IMR-90 (cell line): ENCODE data around the gene ZNF484. TPM values are rescaled to one million over a fixed set of nuclear protein-coding genes. Genes with fewer than 3 reads are reported as not detected.

ENCODE experiments used
- ATAC-seq: fragments of 200-7000 bp; cut with Tn5 transposase; 2 replicates; pipeline ENCODE4 v1.9.1; 2020; ENCODE audit warnings: low read depth, mild to moderate bottlenecking, moderate library complexity
- BruUV-seq: library from RNA; stranded (reverse); fragments of 400-500 nt; replicated peaks from 2 replicates; lab custom pipeline; 2021; lab: Mats Ljungman, UMichigan
- CTCF ChIA-PET: fragments of 300-600 bp; formaldehyde crosslinking; extraction: SDS; loops from one replicate; lab custom pipeline; 2021; ENCODE audit warnings: antibody characterized with exemption; lab: Yijun Ruan, JAX
- POLR2A ChIA-PET: fragments of 300-600 bp; sonication (Branson Sonifier 250); formaldehyde crosslinking; loops from one replicate; lab custom pipeline; 2022; ENCODE audit warnings: antibody characterized with exemption; ENCODE audit not compliant: unreplicated experiment; lab: Charles Lee
- DNase-seq: peaks from one replicate; pipeline ENCODE4 v3.0.0; 2013
- H2AFZ ChIP-seq: replicated peaks from 2 replicates; pipeline ENCODE3; 2013; ENCODE audit warnings: low read length, mild to moderate bottlenecking; ENCODE audit not compliant: poor library complexity
- H2AK5ac ChIP-seq: 2 replicates; pipeline ENCODE4 v1.6.1; 2013; ENCODE audit warnings: low read depth, low read length, inconsistent platforms
- H2AK9ac ChIP-seq: replicated peaks from 2 replicates; pipeline ENCODE3; 2013; ENCODE audit warnings: mild to moderate bottlenecking, low read depth, low read length, moderate library complexity; ENCODE audit not compliant: poor library complexity
- H2BK120ac ChIP-seq: 2 replicates; pipeline ENCODE4 v1.6.1; 2013; ENCODE audit warnings: low read depth, low read length, inconsistent platforms
- H2BK15ac ChIP-seq: 3 replicates; pipeline ENCODE4 v1.6.1; 2013; ENCODE audit warnings: low read depth, low read length, inconsistent platforms
- H2BK20ac ChIP-seq: 2 replicates; pipeline ENCODE4 v1.6.1; 2013; ENCODE audit warnings: low read depth, mild to moderate bottlenecking, inconsistent platforms, low read length, moderate library complexity
- H2BK5ac ChIP-seq: 2 replicates; pipeline ENCODE4 v1.6.1; 2013; ENCODE audit warnings: mild to moderate bottlenecking, low read depth, low read length, inconsistent platforms; ENCODE audit not compliant: poor library complexity, severe bottlenecking
- H3K14ac ChIP-seq: replicated peaks from 2 replicates; pipeline ENCODE4 v1.6.1; 2013; ENCODE audit warnings: low read depth, low read length, inconsistent platforms
- H3K18ac ChIP-seq: 2 replicates; pipeline ENCODE4 v1.6.1; 2013; ENCODE audit warnings: low read depth, low read length, control low read depth
- H3K23ac ChIP-seq: 2 replicates; pipeline ENCODE4 v1.6.1; 2013; ENCODE audit warnings: low read depth, low read length, inconsistent platforms
- H3K27ac ChIP-seq: 2 replicates; pipeline ENCODE4 v1.5.1; 2013; ENCODE audit warnings: mild to moderate bottlenecking, control low read depth, low read length; ENCODE audit not compliant: insufficient read depth
- H3K27me3 ChIP-seq: 2 replicates; pipeline ENCODE4 v1.6.1; 2013; ENCODE audit warnings: low read length; ENCODE audit not compliant: control insufficient read depth, insufficient read depth
- H3K36me3 ChIP-seq: 2 replicates; pipeline ENCODE4 v1.6.1; 2013; ENCODE audit warnings: low read length, mixed read lengths; ENCODE audit not compliant: control insufficient read depth, insufficient read depth
- H3K4ac ChIP-seq: 2 replicates; pipeline ENCODE4 v1.6.1; 2013; ENCODE audit warnings: low read depth, low read length, inconsistent platforms
- H3K4me1 ChIP-seq: 2 replicates; pipeline ENCODE4 v1.6.1; 2013; ENCODE audit warnings: low read length, mixed read lengths; ENCODE audit not compliant: control insufficient read depth, insufficient read depth
- H3K4me2 ChIP-seq: 2 replicates; pipeline ENCODE4 v1.6.1; 2013; ENCODE audit warnings: low read depth, mild to moderate bottlenecking, control low read depth, low read length, moderate library complexity
- H3K4me3 ChIP-seq: 2 replicates; pipeline ENCODE4 v1.5.1; 2013; ENCODE audit warnings: low read depth, mild to moderate bottlenecking, control low read depth, low read length, moderate library complexity; ENCODE audit not compliant: insufficient read depth
- H3K56ac ChIP-seq: 2 replicates; pipeline ENCODE4 v1.6.1; 2013; ENCODE audit warnings: low read length, inconsistent platforms; ENCODE audit not compliant: insufficient read depth; ENCODE audit errors: extremely low read depth
- H3K79me1 ChIP-seq, 2 experiments: 2 replicates each; pipeline ENCODE4 v1.6.1; 2013; ENCODE audit warnings: low read length in 2 of 2, inconsistent platforms in 1 of 2, low read depth in 1 of 2
- H3K9ac ChIP-seq: 2 replicates; pipeline ENCODE4 v1.6.1; 2013; ENCODE audit warnings: low read depth, low read length, control low read depth
- H3K9me1 ChIP-seq: 2 replicates; pipeline ENCODE4 v1.6.1; 2013; ENCODE audit warnings: low read length, inconsistent platforms; ENCODE audit not compliant: insufficient read depth
- H3K9me3 ChIP-seq: 2 replicates; pipeline ENCODE4 v1.6.1; 2013; ENCODE audit warnings: low read length; ENCODE audit not compliant: control insufficient read depth, insufficient read depth
- H4K20me1 ChIP-seq: 2 replicates; pipeline ENCODE4 v1.6.1; 2013; ENCODE audit warnings: low read length, inconsistent platforms; ENCODE audit not compliant: insufficient read depth
- H4K5ac ChIP-seq: 2 replicates; pipeline ENCODE4 v1.6.1; 2013; ENCODE audit warnings: mild to moderate bottlenecking, low read depth, low read length, control low read depth
- H4K8ac ChIP-seq, 2 experiments: 2 replicates each; pipeline ENCODE4 v1.6.1; 2013; ENCODE audit warnings: low read depth in 2 of 2, low read length in 2 of 2, control low read depth in 1 of 2, inconsistent platforms in 1 of 2
- H4K91ac ChIP-seq: 2 replicates; pipeline ENCODE4 v1.6.1; 2013; ENCODE audit warnings: low read depth, low read length, inconsistent platforms; ENCODE audit not compliant: insufficient read depth
- CEBPB ChIP-seq: IDR thresholded peaks from 2 replicates; pipeline ENCODE4 v1.6.1; 2012; ENCODE audit warnings: low read depth, low read length, improper control_type of control experiment
- CHD1 ChIP-seq: IDR thresholded peaks from 2 replicates; pipeline ENCODE4 v1.6.1; 2012; ENCODE audit warnings: low read depth, low read length, improper control_type of control experiment
- CTCF ChIP-seq: conservative IDR thresholded peaks from 2 replicates; pipeline ENCODE4 v1.5.1; 2012; ENCODE audit warnings: mild to moderate bottlenecking, low read depth, low read length, improper control_type of control experiment
- ELK1 ChIP-seq: fragments of 150-350 bp; IDR thresholded peaks from 2 replicates; pipeline ENCODE4 v1.6.1; 2016; ENCODE audit warnings: low read depth, mild to moderate bottlenecking, low read length, moderate library complexity, borderline replicate concordance
- FOS ChIP-seq: fragments of 150-350 bp; IDR thresholded peaks from 2 replicates; pipeline ENCODE4 v1.6.1; 2016; ENCODE audit warnings: low read depth, low read length
- MAFK ChIP-seq: IDR thresholded peaks from 2 replicates; pipeline ENCODE4 v1.6.1; 2012; ENCODE audit warnings: low read depth, low read length, improper control_type of control experiment
- MXI1 ChIP-seq: IDR thresholded peaks from 2 replicates; pipeline ENCODE4 v1.6.1; 2012; ENCODE audit warnings: low read depth, mild to moderate bottlenecking, low read length, moderate library complexity, borderline replicate concordance
- POLR2A ChIP-seq: IDR thresholded peaks from 2 replicates; pipeline ENCODE4 v1.6.1; 2012; ENCODE audit warnings: mild to moderate bottlenecking, low read depth, low read length
- RCOR1 ChIP-seq: IDR thresholded peaks from 2 replicates; pipeline ENCODE4 v1.6.1; 2012; ENCODE audit warnings: mild to moderate bottlenecking, low read length, improper control_type of control experiment; ENCODE audit not compliant: insufficient replicate concordance
- RFX5 ChIP-seq: IDR thresholded peaks from 2 replicates; pipeline ENCODE4 v1.8.0; 2012; ENCODE audit warnings: low read depth, mild to moderate bottlenecking, low read length, moderate library complexity
- SMC3 ChIP-seq: fragments of 150-350 bp; IDR thresholded peaks from 2 replicates; pipeline ENCODE4 v1.6.1; 2016; ENCODE audit warnings: low read depth, mild to moderate bottlenecking, antibody characterized with exemption, low read length, moderate library complexity
- WGBS, 2 experiments: methylation state at CpG; one replicate each; pipeline versions ENCODE4 v1.1.5 to v1.1.7; 2013; ENCODE audit warnings: missing lambda C conversion rate in 2 of 2; ENCODE audit not compliant: insufficient read length in 1 of 2; ENCODE audit errors: extremely low coverage in 2 of 2; 5-methylcytosine and 5-hydroxymethylcytosine counted together
- dilution Hi-C: fragments of 300-500 bp; cut with HindIII; formaldehyde crosslinking; loops from one replicate; pipeline ENCODE4 v1.14.3; 2018; ENCODE audit warnings: low sequenced_read_pairs; ENCODE audit not compliant: unreplicated experiment
- in situ Hi-C: fragments of 300-500 bp; cut with MboI; formaldehyde crosslinking; loops from 3 replicates; pipeline ENCODE4 v1.14.3; 2019; ENCODE audit warnings: low sequenced_read_pairs, inconsistent platforms, mixed read lengths
- intact Hi-C: fragments of 100-400 bp; cut with micrococcal nuclease; formaldehyde crosslinking; loops from 2 replicates; pipeline ENCODE4 v1.10.0; 2022
- polyA plus RNA-seq, 3 experiments: library from polyadenylated mRNA; depleted of rRNA; stranded (reverse); fragments of >200 nt; gene quantifications; 2 replicates each; pipeline ENCODE4 v1.2.3, GENCODE V29; 2012; ENCODE audit warnings: low replicate concordance in 1 of 3
- total RNA-seq: library from RNA; depleted of rRNA; stranded (reverse); fragments of >200 nt; gene quantifications from 2 replicates; pipeline ENCODE4 v1.2.3, GENCODE V29; 2012
- TF ChIP-seq, protein P1 (sequence below): fragments of 150-350 bp; IDR thresholded peaks from 2 replicates; pipeline ENCODE4 v1.6.1; 2017; ENCODE audit warnings: mild to moderate bottlenecking, antibody characterized with exemption, low read length, low read depth

ZNF484 gene
- total and polyA plus RNA-seq, 2 of the 4 experiments (the other 2 are of a cell fraction), result 1.4 to 11.8 TPM

DNA sequence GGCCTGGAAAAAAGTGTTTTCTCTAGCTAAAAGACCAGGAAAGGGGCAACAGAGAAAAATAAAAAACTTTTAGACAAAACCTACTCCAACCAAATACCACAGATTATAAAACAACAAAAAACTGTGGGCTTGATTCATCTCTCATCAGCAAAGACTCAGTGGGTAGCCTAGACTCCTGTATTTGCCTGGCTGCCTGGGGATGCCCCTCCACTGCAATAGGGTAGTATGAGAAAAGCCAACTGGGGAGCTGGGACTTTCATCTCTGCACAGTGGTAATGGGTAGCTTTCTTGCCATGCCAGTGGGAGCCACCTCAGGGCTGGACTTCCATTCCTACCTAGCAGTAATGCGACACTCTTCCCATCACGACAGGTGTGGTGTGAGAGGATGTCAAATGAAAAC is 7.5 kb downstream of the ZNF484 start:
- ChIA-PET CTCF (no interaction called here), POLR2A (no interaction called here)
- H3K4ac ChIP-seq, result no peak overlapping the region
- H4K5ac ChIP-seq, result no peak overlapping the region
- H3K18ac ChIP-seq, result no peak overlapping the region
- dilution Hi-C loops, result no loop called here
- H3K27me3 ChIP-seq, result no peaks in the 10 kb centered on the region
- H2AFZ ChIP-seq, result no peak overlapping the region
- no peak overlapping the region for H2BK20ac ChIP-seq
- no peak overlapping the region for H2BK15ac ChIP-seq
- intact Hi-C loops, result no loop called here
- no peak overlapping the region for H3K9ac ChIP-seq
- no peak for TF ChIP-seq ELK1
- TF ChIP-seq CEBPB, result no peak
- no peak for TF ChIP-seq MAFK
- no peak for TF ChIP-seq RFX5
- TF ChIP-seq CTCF, result no peak
- TF ChIP-seq MXI1, result no peak
- TF ChIP-seq RCOR1, result no peak
- no peak for TF ChIP-seq CHD1
- TF ChIP-seq SMC3, result no peak
- no peak for TF ChIP-seq FOS
- TF ChIP-seq, protein P1, sequence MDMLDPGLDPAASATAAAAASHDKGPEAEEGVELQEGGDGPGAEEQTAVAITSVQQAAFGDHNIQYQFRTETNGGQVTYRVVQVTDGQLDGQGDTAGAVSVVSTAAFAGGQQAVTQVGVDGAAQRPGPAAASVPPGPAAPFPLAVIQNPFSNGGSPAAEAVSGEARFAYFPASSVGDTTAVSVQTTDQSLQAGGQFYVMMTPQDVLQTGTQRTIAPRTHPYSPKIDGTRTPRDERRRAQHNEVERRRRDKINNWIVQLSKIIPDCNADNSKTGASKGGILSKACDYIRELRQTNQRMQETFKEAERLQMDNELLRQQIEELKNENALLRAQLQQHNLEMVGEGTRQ, result no peak
- no peak for TF ChIP-seq POLR2A
- no peaks in the 10 kb centered on the region for H3K4me1 ChIP-seq
- no CpG with 5 or more reads among the region's 2 CpGs for WGBS, 2 experiments
- H3K27ac ChIP-seq, result no peak overlapping the region
- no peak overlapping the region for H2AK9ac ChIP-seq
- H4K91ac ChIP-seq, result no peak overlapping the region
- H3K36me3 ChIP-seq, result peaks cover 9% of the 10 kb centered on the region
- no peaks in the 10 kb centered on the region for H3K9me3 ChIP-seq
- H2AK5ac ChIP-seq, result no peak overlapping the region
- H4K8ac ChIP-seq, result no peak overlapping the region
- H3K23ac ChIP-seq, result no peak overlapping the region
- H2BK5ac ChIP-seq, result no peak overlapping the region
- H2BK120ac ChIP-seq, result no peak overlapping the region
- H3K14ac ChIP-seq, result no peak overlapping the region
- peaks cover 3% of the 10 kb centered on the region for H4K20me1 ChIP-seq
- no peak overlapping the region for H3K4me2 ChIP-seq
- ATAC-seq (no peak), DNase-seq (no peak)
- H3K56ac ChIP-seq, result no peak overlapping the region
- no peak overlapping the region for H3K4me3 ChIP-seq
- no TSS peak for BruUV-seq
- peaks cover 13 to 16% of the 10 kb centered on the region in 2 experiments; a peak in 3 of 4 replicates for H3K79me1 ChIP-seq
- in situ Hi-C loops, result no loop called here
- 0 out of 2 replicates have a peak, but pooled peaks cover 3% of the 10 kb centered on the region for H3K9me1 ChIP-seq
